PC-9 (cell line): ENCODE results near the gene PINLYP. TPM values are rescaled to one million over a fixed set of nuclear protein-coding genes. Genes with fewer than 3 reads are reported as not detected.

ENCODE experiments used
- BruUV-seq: library from RNA; stranded (reverse); fragments of 400-500 nt; replicated peaks from 2 replicates; lab custom pipeline; 2021; lab: Mats Ljungman, UMichigan
- CTCF ChIA-PET: fragments of 300-600 bp; sonication (Branson Sonifier 250); formaldehyde crosslinking; loops from one replicate; lab custom pipeline; 2022; ENCODE audit warnings: antibody characterized with exemption; lab: Charles Lee
- POLR2A ChIA-PET: fragments of 300-600 bp; sonication (Branson Sonifier 250); formaldehyde crosslinking; loops from one replicate; lab custom pipeline; 2022; ENCODE audit warnings: antibody characterized with exemption; ENCODE audit not compliant: unreplicated experiment; lab: Charles Lee
- DNase-seq, 2 experiments: peaks; one replicate each; pipeline versions ENCODE4 v3.0.0 to v3.0.0-alpha.2; 2015 to 2022; ENCODE audit warnings: mixed read lengths in 1 of 2
- H2AFZ ChIP-seq: fragments of 200-600 bp; sonication (generic); 2 replicates; pipeline ENCODE4 v1.8.1; 2017; ENCODE audit warnings: antibody characterized with exemption
- H3F3A ChIP-seq: fragments of 200-600 bp; sonication (generic); 2 replicates; pipeline ENCODE4 v1.8.1; 2017; ENCODE audit warnings: antibody characterized with exemption, mild to moderate bottlenecking, low read depth; ENCODE audit not compliant: insufficient read depth
- H3K27ac ChIP-seq: fragments of 200-600 bp; sonication (generic); 2 replicates; pipeline ENCODE4 v1.6.1; 2016; ENCODE audit warnings: mixed run types
- H3K27me3 ChIP-seq: fragments of 200-600 bp; sonication (generic); 2 replicates; pipeline ENCODE4 v1.6.1; 2016; ENCODE audit warnings: low read depth, mixed run types; ENCODE audit not compliant: insufficient read depth
- H3K36me3 ChIP-seq: fragments of 200-600 bp; sonication (generic); 2 replicates; pipeline ENCODE4 v1.6.1; 2016; ENCODE audit warnings: low read depth, mixed run types
- H3K4me1 ChIP-seq: fragments of 200-600 bp; sonication (generic); replicated peaks from 2 replicates; pipeline ENCODE4 v1.6.1; 2016; ENCODE audit warnings: mixed run types; ENCODE audit not compliant: insufficient read depth
- H3K4me2 ChIP-seq: fragments of 200-600 bp; sonication (generic); 2 replicates; pipeline ENCODE4 v1.6.1; 2017; ENCODE audit warnings: mixed run types
- H3K4me3 ChIP-seq: fragments of 200-600 bp; sonication (generic); 2 replicates; pipeline ENCODE4 v1.6.1; 2016; ENCODE audit warnings: mixed run types
- H3K79me2 ChIP-seq: fragments of 200-600 bp; sonication (generic); 2 replicates; pipeline ENCODE4 v1.6.1; 2017; ENCODE audit warnings: low read depth, mixed run types
- H3K9me2 ChIP-seq: fragments of 200-600 bp; sonication (generic); 2 replicates; pipeline ENCODE4 v1.8.1; 2017; ENCODE audit warnings: mild to moderate bottlenecking; ENCODE audit not compliant: insufficient read depth
- H3K9me3 ChIP-seq: fragments of 200-600 bp; sonication (generic); 2 replicates; pipeline ENCODE4 v1.8.1; 2016; ENCODE audit warnings: low read depth; ENCODE audit not compliant: insufficient read depth
- H4K20me1 ChIP-seq: fragments of 200-600 bp; sonication (generic); 2 replicates; pipeline ENCODE4 v1.8.1; 2017; ENCODE audit not compliant: insufficient read depth
- CTCF ChIP-seq: fragments of 200-600 bp; sonication (generic); conservative IDR thresholded peaks from 2 replicates; pipeline ENCODE4 v1.6.1; 2017; ENCODE audit warnings: mixed run types, antibody characterized with exemption, mild to moderate bottlenecking, moderate library complexity
- EZH2 ChIP-seq: fragments of 200-600 bp; sonication (generic); IDR thresholded peaks from 2 replicates; pipeline ENCODE4 v1.8.0; 2017; ENCODE audit warnings: antibody characterized with exemption, low read depth
- intact Hi-C: fragments of 100-400 bp; cut with micrococcal nuclease; formaldehyde crosslinking; loops from one replicate; pipeline ENCODE4 v1.10.0; 2022; ENCODE audit not compliant: unreplicated experiment
- total RNA-seq: library from RNA; stranded (reverse); gene quantifications from 2 replicates; pipeline ENCODE4 v1.2.3, GENCODE V29; 2021

Gene PINLYP
- total RNA-seq, 1 experiment from 2014 or later: 2.0 TPM

- Histone ChIP-seq H3K4me2 (no peak overlapping the region), H3K9me2 (no peaks in the 10 kb centered on the region), H2AFZ (no peak overlapping the region), H3K9me3 (no peaks in the 10 kb centered on the region), H3K79me2 (0 out of 2 replicates have a peak, but pooled peaks cover 2% of the 10 kb centered on the region), H3K4me1 (no peaks in the 10 kb centered on the region), H3K27ac (no peak overlapping the region), H4K20me1 (no peaks in the 10 kb centered on the region), H3F3A (peaks cover 18% of the 10 kb centered on the region; the same call in 1 of the 2 replicates), H3K36me3 (peaks cover 4% of the 10 kb centered on the region; the same call in 1 of the 2 replicates), H3K27me3 (no peaks in the 10 kb centered on the region), H3K4me3 (no peak overlapping the region)
- intact Hi-C loops: no loop called here
- BruUV-seq: no TSS peak
- no peak for DNase-seq
- ChIA-PET CTCF (no interaction called here), POLR2A (no interaction called here)
- TF ChIP-seq CTCF (no peak), EZH2 (no peak)
Measured at GRCh38 chr19:43609872-43610271, 34.3 kb downstream of the PINLYP start.

GRCh38 chr19:43610493-43610892, 34.9 kb downstream of the PINLYP start:
- no peak overlapping the region for H3K4me2 ChIP-seq
- H3K79me2 ChIP-seq: 0 out of 2 replicates have a peak, but pooled peaks cover 4% of the 10 kb centered on the region
- no peaks in the 10 kb centered on the region for H3K9me3 ChIP-seq
- no peak overlapping the region for H3K27ac ChIP-seq
- H3K4me3 ChIP-seq: no peak overlapping the region
- intact Hi-C loops: no loop called here
- H2AFZ ChIP-seq: no peak overlapping the region
- H3K36me3 ChIP-seq: peaks cover 4% of the 10 kb centered on the region; the same call in 1 of the 2 replicates
- no TSS peak for BruUV-seq
- ChIA-PET POLR2A (no interaction called here), CTCF (no interaction called here)
- no peaks in the 10 kb centered on the region for H3K4me1 ChIP-seq
- no peaks in the 10 kb centered on the region for H4K20me1 ChIP-seq
- TF ChIP-seq CTCF (no peak), EZH2 (no peak)
- no peak for DNase-seq
- no peaks in the 10 kb centered on the region for H3K27me3 ChIP-seq
- peaks cover 18% of the 10 kb centered on the region; the same call in 1 of the 2 replicates for H3F3A ChIP-seq
- no peaks in the 10 kb centered on the region for H3K9me2 ChIP-seq

GRCh38 chr19:43611788-43612187, 36.2 kb downstream of the PINLYP start, which contains the start of gene SRRM5:
Gene SRRM5, plus strand, starts transcription at chr19:43612088. Its CDS starts 34 bp downstream, at chr19:43612122.
- no peak within 1 kb of the TSS for H3K27ac ChIP-seq
- H4K20me1 ChIP-seq: no peaks in the 10 kb centered on the region
- H3K79me2 ChIP-seq: 0 out of 2 replicates have a peak, but pooled peaks cover 5% of the 10 kb centered on the region
- no peak within 1 kb of the TSS for H3K4me3 ChIP-seq
- intact Hi-C loops: no loop called here
- peaks cover 12% of the 10 kb centered on the region; the same call in 1 of the 2 replicates for H3F3A ChIP-seq
- BruUV-seq: no TSS peak
- DNase-seq: no peak
- no peaks in the 10 kb centered on the region for H3K9me2 ChIP-seq
- H3K4me2 ChIP-seq: no peak within 1 kb of the TSS
- peaks cover 4% of the 10 kb centered on the region; the same call in 1 of the 2 replicates for H3K36me3 ChIP-seq
- no peaks in the 10 kb centered on the region for H3K4me1 ChIP-seq
- no peak within 1 kb of the TSS for H2AFZ ChIP-seq
- no peaks in the 10 kb centered on the region for H3K9me3 ChIP-seq
- POLR2A ChIA-PET: no interaction called here
- CTCF ChIA-PET: no interaction called here
- no peaks in the 10 kb centered on the region for H3K27me3 ChIP-seq
- no peak for TF ChIP-seq CTCF
- TF ChIP-seq EZH2: no peak
